GM04503 (cell line): ENCODE results near the gene CRELD1.
A peak's percentile ranks its signal among the peaks of the same experiment; 100 is the strongest.
"Not testable (repeated sequence)": the region's sequence is repeated elsewhere in the genome, so short reads cannot be mapped to it uniquely, and the experiment has no call there.

ENCODE experiments used
- DNase-seq: peaks from one replicate; pipeline ENCODE4 v3.0.0-alpha.2; 2012; ENCODE audit warnings: low read depth

CRELD1 gene, protein sequence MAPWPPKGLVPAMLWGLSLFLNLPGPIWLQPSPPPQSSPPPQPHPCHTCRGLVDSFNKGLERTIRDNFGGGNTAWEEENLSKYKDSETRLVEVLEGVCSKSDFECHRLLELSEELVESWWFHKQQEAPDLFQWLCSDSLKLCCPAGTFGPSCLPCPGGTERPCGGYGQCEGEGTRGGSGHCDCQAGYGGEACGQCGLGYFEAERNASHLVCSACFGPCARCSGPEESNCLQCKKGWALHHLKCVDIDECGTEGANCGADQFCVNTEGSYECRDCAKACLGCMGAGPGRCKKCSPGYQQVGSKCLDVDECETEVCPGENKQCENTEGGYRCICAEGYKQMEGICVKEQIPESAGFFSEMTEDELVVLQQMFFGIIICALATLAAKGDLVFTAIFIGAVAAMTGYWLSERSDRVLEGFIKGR

DNA sequence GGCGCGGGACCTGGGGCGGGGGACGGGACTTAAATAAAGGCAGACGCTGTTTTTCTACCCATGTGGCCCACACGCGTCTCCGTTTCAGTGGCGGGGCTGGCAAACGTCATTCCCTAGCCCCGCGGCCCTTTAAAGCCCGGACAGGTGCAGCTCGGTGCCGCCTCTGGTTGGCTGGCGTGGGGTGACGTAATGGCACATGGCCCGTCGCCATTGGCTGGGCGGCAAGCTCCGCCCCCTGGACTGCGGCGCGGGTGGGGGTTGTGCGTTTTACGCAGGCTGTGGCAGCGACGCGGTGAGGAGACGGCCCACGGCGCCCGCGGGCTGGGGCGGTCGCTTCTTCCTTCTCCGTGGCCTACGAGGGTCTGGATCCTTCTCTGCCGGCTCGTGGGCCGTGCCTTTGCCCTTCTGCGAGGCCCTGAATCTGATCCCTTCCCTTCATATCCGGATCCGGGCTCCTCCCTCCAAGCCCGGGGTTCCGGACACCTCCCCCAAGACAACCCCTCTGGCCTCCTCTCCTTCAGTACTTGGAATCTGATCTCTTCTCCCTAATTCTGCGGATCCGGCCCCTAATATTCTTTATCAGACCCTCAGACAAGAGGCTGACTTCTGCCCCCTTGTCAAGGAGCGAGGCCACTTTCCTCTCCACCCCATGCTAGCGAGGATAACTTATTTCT is at the start of gene CRELD1:
TSS of gene CRELD1 (plus strand) at position 274 of the 674 bp plus-strand sequence. CDS start 605 bp downstream, outside the sequence.
- no peak for DNase-seq

DNA sequence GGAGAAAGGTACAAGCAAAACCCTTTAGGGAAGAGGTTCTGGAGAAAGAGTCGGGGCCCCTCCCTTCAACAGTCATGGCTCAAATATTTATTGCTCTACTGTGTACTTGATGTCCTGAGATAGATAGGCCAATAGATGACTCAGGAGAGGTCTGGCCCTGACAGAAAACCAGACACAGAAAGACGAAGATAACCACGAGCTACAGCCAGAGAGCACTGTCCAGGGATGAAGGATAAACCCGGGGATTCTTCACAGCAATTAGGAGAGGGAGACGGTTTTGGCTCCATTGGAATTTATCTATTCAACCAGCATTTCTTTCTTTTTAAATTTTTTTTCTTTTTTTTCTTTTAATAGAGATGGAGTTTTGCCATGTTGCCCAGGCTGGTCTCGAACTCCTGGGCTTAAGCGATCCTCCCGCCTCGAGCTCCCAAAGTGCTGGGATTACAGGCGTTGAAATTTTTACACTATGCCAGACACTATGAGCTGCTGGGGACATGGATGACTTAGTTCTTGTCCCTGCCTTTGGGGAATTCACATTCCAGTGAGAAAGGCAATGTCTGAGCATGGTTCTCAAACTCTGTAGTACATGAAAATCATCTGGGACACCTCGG is 49.0 kb upstream of the CRELD1 start:
- DNase-seq: peak; percentile 68

DNA sequence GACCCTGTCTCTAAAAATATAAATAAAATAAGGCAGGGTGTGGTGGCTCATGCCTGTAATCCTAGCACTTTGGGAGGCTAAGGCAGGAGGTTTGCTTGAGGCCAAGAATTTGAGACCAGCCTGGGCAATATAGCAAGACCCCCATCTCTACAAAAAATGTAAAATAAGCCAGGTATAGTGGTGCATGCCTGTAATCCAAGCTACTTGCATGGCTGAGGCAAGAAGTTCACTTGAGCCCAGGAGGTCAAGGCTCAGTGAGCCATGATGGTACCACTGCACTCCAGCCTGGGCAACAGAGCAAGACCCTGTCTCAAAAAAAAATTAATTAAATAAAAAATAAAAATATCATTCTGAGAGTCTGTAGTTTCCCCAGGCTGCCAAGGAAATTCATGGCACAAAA is 47.3 kb upstream of the CRELD1 start:
- no peak for DNase-seq

DNA sequence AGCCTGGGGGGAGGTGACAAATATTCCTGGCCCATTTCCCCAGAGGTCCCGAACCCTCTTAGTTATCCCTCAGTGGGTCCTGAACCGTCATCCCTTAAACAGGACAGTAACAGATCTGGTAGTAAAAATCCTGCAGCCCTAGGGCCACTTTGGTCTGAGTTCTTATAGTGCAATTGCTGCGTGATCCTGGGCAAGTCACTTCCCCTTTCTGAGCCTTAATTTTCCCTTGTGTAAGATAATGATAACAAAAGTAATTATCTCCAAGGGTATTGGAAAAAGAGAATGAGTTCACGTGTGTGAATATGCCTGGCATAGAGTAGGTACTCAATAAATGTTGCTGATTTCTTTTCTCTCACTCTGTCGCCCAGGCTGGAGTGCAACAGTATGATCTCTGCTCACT is 46.2 kb upstream of the CRELD1 start:
- no peak for DNase-seq

DNA sequence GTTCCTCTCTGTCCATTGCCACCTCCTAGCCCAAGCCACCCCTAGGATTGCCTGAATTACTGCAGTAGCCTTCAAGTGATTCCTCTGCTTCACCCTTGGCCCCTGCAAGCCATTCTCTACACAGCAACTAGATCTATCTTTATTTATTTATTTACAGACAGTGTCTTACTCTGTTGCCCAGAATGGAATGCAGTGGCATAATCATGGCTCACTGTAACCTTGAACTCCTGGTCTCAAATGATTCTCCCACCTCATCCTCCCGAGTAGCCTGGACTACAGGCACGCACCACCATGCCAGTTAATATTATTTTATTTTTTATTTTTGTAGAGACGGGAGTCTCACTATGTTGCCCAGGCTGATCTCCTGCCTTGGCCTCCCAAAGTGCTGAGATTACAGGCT is 45.1 kb upstream of the CRELD1 start:
- no peak for DNase-seq

DNA sequence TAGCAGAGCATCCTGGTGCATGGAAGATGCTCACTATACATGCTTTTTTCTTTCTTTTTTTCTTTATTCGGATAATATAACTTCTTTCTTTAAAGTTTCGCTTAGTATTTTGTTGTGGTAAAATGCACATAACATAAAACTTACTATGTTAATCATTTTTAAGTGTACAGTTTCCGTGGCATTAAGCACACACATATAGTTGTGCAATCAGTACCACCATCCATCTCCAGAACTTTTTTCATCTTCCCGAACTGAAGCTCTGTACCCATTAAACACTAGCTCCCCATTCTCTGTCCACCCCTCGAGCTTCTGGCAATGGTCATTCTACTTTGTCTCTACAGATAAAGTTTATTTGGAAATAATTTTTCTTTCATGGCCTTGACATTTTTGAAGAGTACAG is 44.2 kb upstream of the CRELD1 start:
- DNase-seq: no peak

DNA sequence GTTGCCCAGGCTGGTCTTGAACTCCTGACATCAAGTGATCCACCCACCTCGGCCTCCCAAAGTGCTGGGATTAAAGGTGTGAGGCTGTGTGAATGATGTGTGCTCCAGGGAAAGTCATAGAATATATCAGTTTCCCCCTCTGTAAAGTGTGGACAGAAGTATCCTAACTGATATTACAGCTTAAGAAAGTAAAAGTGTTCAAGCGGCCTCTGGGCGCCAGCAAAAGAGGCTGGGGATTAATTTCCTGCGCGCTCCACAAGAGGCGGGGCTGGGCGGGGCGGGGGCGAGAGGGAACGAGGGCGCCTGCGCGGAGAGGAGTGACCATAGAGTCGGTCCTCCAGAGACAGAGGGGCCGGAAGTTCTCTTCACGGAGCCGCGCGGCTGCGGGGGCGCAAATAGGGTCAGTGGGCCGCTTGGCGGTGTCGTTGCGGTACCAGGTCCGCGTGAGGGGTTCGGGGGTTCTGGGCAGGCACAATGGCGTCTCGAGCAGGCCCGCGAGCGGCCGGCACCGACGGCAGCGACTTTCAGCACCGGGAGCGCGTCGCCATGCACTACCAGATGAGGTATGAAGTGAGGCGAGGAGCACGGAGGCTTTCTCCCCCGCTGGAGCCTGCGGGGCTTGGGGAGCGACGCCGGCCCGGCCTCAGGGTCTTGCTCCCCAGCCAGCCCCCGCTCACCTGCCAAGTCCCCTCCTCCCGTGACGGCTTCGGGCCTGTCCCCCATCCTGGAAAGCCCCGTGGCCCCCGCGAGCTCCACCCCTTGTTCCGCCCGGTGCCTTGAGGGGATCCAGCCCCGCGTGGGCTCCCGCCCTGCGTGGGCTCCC is 43.2 kb upstream of the CRELD1 start, which contains the start of gene JAGN1:
TSS of gene JAGN1 (plus strand) at position 362 of the 823 bp plus-strand sequence. CDS start at position 475, 113 bp downstream.
- DNase-seq: no peak

DNA sequence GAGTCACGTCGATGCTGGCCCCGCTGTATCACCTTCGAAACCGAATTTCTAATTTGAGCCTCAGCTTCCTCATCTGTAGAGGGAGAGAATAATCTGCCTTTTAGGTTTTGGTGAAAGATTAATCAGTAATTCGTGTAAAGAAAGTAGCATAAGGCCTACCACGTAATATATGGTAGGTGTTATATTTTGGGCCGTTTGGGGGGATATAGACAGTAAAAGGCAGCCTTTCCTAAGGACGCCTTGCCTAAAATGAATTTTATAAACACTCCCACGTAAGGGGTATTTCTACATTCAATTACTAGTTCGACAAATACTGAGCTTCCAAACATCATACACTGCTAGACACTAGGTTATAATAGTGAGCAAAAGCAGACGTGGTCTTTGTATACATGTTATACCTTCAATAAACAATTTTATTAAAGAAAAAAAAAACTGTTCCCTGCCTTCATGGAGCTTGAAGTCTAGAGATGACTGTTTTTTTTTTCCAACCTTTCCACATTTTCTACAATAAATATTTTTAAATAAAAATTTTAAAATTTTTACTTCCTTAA is 42.5 kb upstream of the CRELD1 start:
- DNase-seq: no peak

DNA sequence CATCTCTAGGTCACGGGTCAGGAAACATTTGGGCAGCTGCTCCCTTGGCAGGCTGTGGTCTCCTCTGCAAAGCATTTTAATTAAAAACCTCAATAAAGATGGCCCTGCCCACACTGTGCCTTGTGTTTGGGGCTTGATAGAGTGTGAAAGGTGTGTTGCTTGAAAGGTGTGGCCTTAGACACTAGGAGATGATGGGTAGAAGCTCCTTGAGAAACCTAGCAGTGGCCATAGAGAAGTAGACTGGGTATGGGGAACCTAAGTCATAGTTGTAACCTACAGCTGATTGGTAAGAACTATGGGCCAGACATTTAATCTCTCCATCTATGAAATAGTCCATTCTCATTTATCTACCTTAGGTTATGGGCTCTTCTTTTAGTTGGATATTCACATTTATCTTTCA is 39.9 kb upstream of the CRELD1 start:
- DNase-seq: no peak

DNA sequence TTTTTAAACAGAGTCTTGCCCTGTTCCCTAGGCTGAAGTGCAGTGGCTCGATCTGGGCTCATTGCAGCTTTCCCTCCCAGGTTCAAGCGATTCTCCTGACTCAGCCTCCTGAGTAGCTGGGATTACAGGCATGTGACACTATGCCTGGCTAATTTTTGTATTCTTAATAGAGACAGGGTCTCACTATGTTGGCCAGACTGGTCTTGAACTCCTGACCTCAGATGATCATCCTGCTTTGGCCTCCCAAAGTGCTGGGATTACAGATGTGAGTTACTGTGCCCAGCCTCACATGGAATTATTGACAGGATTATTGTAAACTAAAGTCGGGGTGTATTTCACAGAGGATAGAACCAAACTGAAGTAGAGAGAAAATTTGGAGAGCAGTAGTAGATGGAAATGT is 37.9 kb upstream of the CRELD1 start:
- not testable (repeated sequence) for DNase-seq

DNA sequence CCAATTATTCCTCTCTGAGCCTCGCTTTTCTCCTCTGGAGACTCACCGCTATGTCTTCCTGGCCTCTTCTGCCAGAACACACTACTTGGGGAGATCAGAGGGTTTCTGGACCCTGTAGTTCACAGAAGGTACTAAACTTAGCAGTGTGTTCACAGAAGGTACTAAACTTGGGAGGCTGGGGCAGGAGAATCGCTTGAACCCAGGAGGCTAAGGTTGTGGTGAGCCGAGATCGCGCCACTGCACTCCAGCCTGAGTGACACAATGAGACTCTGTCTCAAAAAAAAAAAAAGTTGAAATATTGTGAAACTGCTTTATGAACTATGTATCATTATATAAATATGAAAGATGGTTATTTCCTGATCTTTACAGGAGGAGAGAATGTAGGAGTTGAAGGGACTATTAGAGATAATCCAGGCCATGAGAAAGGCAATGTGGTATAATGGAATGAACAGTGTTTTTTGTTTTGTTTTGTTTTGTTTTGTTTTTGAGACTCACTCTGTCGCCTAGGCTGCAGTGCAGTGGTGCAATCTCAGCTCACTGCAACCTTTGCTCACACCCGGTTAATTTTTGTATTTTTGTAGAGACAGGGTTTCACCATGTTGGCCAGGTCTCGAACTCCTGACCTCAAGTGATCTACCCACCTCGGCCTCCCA is 36.8 kb upstream of the CRELD1 start:
- DNase-seq: not testable (repeated sequence)

DNA sequence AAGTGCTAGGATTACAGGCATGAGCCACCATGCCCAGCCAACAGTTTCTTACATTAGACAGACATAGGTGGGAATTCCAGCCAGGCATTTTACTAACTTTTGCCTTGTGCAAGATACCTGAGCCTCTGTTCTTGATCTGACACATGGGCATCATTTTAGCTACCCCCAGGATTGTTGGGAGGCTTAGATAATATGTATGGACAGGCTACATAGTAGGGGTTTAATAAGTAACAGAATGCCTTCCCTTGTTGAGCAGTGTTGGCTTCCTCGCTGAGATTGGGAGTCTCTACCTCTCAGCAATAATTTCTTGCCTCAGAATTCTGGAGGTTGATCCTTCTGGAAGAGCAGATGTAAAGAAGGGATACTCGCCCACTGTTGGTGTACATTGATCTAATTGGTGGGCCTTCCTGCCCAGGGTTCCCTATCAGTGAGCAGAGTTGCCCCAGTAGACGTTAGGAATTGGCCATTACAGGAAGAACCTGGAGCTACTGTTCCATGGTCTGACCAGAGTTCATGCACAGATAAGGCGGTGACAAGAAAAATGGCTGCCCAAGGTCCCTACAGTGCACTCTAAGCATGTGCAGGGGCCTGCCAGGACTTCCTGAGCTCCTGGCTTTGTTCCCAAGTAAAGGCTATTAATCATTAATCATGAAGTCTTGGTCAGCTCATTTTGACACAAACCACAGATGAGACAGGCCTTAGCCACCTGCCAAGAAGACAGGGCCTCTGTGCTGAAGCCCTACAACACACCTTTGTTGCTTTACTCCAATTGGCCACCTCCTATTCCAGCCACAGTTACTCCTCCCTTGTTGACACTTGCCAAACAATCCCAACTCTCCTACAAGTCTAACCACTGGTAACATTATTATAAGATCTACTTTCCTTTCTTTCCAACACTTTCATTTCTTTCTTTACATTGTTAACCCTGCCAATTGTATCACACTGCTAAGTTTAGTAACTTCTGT is 35.9 kb upstream of the CRELD1 start:
- DNase-seq: no peak

DNA sequence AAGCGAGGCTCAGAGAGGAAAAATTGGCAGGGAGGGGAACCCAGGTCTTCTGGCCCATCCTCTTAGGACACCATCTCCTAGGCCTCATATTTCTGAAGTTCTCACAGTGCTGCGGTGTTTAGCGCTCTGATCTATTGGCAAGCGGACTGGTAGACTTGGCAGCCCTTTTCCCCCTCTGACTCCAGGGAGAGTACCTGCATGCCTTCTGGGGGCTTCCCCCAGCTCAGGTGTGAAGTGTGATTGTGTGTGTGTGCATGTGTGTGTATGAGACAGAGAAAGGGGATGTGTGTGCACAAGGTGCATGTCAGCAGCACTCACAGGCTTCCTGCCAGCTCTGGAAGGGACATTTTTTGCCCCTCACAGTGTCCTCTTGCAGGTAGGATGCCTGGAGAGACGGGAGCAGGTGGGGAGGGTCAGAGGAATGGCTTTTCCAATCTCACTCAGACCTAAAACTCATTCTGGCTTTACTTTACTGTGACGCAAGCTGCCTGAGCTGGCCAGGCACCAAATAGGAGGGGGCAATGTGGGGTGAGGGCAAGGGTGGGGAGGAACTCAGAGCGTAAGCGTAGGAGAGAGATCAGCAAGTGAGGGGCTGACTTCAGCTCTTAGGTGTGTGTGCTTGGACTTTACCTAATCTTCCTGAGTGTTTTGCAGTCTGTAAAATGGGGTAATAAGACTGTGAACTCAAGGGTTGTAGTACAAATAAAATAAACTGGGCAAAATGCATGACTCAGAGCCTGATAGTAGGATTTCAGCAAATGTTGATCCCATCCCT is 35.0 kb upstream of the CRELD1 start:
- DNase-seq: no peak

DNA sequence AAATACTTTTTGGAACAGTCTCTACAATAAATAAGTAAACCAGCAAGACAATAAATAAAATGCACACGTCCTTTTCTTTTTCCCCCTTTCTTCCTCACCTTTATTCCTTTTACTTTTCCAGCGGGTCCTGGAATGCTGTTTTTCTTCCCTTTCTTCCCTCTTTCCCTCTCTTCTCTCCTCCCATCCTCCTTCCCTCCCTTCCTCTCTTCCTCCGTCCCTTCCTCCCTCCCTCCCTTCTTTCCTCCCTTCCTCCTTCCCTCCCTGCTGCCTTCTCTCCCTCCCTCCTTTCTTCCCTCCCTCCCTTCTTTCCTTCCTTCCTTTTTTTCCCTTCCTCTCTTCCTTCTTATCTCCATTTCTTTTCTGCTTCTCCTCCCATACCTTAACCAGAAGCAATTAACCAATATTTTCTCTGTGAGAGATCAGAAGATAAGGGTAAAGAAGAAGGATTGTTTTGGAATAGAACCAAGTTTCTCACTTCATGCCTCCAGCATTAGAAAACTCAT is 34.3 kb upstream of the CRELD1 start:
- no peak for DNase-seq

DNA sequence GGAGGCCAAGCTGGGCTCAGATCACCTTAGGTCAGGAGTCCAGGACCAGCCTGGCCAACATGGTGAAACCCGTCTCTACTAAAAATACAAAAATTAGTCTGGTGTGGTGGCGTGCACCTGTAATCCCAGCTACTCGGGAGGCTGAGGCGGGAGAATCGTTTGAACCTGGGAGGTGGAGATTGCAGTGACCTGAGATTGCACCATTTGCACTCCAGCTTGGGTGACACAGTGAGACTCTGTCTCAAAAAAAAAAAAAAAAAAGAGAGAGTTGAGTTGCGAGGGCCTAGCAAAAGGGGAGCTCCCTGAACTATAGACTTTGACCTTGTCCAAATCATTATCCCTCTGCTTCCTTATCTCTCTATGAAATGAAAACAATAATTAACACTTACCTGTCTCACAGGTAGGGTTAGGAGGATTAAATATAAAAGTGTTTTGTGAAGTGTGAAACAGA is 32.6 kb upstream of the CRELD1 start:
- DNase-seq: not testable (repeated sequence)

DNA sequence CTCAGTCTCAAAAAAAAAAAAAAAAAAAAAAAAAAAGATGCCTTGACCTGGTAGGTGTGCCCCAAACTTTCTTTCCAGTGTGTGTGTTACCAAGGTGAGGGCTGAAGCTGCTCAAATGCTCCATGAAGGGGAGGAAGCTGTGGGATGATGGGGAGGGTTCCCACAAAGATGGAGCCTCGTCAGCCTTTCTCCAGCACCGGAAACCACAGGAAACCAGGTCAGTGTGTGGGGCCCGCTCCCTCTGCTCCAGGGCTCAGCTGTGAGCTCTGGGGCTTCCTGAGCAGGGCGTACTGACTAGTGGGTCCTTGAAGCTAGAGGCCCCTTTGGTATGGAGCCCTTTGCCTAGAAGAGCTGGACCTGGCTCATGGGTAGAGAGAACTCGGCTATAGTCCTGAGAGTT is 31.7 kb upstream of the CRELD1 start:
- no peak for DNase-seq

DNA sequence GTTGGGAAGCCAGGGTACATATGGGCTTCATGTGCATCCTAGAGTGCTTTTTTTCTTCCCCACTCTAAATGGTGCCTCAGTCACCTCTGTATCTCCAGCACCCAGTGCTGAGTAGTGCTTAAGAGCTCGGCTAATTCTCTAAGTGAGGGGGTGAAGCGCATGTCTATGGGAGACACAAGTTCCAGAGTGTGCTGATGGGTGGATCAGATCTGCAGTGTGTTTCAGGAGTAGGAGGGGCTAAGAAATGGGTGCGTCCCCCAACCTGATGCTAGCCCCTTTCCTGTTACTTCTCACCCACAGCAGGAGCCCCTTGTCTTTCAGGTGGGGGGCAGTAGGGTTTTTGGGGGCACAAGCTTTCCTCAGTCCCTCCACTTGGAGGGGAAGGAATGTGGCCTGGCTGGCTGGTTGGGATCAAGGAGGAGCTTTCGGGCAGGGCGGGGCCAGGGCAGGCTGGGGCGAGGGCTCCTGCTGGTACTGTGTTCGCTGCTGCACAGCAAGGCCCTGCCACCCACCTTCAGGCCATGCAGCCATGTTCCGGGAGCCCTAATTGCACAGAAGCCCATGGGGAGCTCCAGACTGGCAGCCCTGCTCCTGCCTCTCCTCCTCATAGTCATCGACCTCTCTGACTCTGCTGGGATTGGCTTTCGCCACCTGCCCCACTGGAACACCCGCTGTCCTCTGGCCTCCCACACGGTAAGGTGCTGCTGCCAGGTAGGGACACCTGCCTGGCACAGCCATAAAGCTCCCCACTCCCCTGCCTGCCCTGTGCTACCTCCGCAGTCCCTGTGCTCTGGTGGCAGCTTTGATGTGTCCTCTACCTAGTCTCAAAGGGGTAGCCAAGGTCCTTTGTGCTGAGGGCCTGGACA is 31.0 kb upstream of the CRELD1 start, which contains the start of gene IL17RE:
TSS of gene IL17RE (plus strand) at position 477 of the 866 bp plus-strand sequence. CDS start at position 562, 85 bp downstream.
- no peak for DNase-seq

DNA sequence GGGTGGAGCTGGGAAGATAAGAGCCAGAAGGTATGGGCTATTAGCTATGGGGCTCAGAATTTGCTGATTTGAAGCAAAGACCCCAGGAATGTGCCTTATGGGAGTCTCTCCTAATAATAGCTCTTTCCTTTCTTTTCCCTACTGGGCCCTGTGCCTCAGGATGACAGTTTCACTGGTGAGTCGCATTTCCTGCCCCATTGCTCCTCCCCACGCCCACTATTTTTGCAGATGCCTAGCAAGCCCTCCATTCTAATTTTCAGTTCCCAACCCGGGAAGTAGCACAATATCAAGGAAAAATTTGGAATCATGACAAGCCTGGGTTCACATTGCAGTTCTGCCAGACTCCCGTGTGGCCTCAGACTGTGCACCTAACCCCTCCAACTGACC is 30.4 kb upstream of the CRELD1 start:
- DNase-seq: no peak
